Transverse colon (tissue), 4 donors: ENCODE results near the gene NBPF26.

Source experiments
- CTCF ChIP-seq, 5 experiments: fragments of 200-600 bp in 3 of 5; fragments of 450-650 bp in 2 of 5; sonication (generic) in 3 of 5; IDR thresholded peaks; 1 replicate in 2 of 5; 2 replicates in 3 of 5; pipeline ENCODE4 v1.5.1; 2016 to 2017; ENCODE audit warnings: antibody characterized with exemption in 5 of 5, inconsistent platforms in 3 of 5, mild to moderate bottlenecking in 2 of 5, moderate library complexity in 1 of 5
- POLR2AphosphoS5 ChIP-seq, 3 donors: sonication (generic); formaldehyde crosslinking; IDR thresholded peaks; one replicate each; pipeline ENCODE4 v1.6.1; 2016; ENCODE audit warnings: antibody characterized with exemption in 3 of 3

- TF ChIP-seq CTCF (IDR thresholded peaks at IDR 0.05) (peak in 2 of 5 experiments; percentile 13 to 47), POLR2AphosphoS5 (IDR thresholded peaks at IDR 0.05) (peak in 1 of 3 donors; percentile 35)
Observed at GRCh38 chr1:120844186-120844944, 120.6 kb downstream of the NBPF26 start.
